Endodermal cell (in vitro differentiated cells): ENCODE measurements around the gene KDM1A. TPM values are rescaled to one million over a fixed set of nuclear protein-coding genes. Genes with fewer than 3 reads are reported as not detected.
A peak's percentile ranks its signal among the peaks of the same experiment; 100 is the strongest.

Experiments
- DNase-seq: peaks from one replicate; pipeline ENCODE4 v3.0.0-alpha.2; 2017
- H3K27ac ChIP-seq: 2 replicates; pipeline ENCODE4 v1.5.1; 2013; ENCODE audit warnings: mild to moderate bottlenecking, low read depth, low read length, moderate library complexity
- H3K27me3 ChIP-seq: 2 replicates; pipeline ENCODE4 v1.6.1; 2013; ENCODE audit warnings: mild to moderate bottlenecking, low read length, moderate library complexity; ENCODE audit not compliant: insufficient read depth, control insufficient read depth, poor library complexity, severe bottlenecking
- H3K36me3 ChIP-seq: 2 replicates; pipeline ENCODE4 v1.7.0; 2013; ENCODE audit warnings: mild to moderate bottlenecking, low read length, moderate library complexity; ENCODE audit not compliant: control insufficient read depth, insufficient read depth
- H3K4me1 ChIP-seq: one replicate; pipeline ENCODE4 v1.7.0; 2013; ENCODE audit warnings: low read length; ENCODE audit not compliant: control insufficient read depth, insufficient read depth
- H3K4me3 ChIP-seq: 2 replicates; pipeline ENCODE4 v1.5.1; 2013; ENCODE audit warnings: mild to moderate bottlenecking, low read length, moderate library complexity
- H3K9ac ChIP-seq: 2 replicates; pipeline ENCODE4 v1.6.1; 2013; ENCODE audit warnings: mild to moderate bottlenecking, low read length, moderate library complexity; ENCODE audit not compliant: poor library complexity, severe bottlenecking; ENCODE audit errors: extremely low read depth
- H3K9me3 ChIP-seq: 2 replicates; pipeline ENCODE4 v1.6.1; 2013; ENCODE audit warnings: mild to moderate bottlenecking, low read length, moderate library complexity; ENCODE audit not compliant: control insufficient read depth
- H3K27ac Mint-ChIP-seq: 2 replicates; pipeline ENCODE4 v1.8.0; 2020; ENCODE audit warnings: mixed read lengths
- H3K27me3 Mint-ChIP-seq: 2 replicates; pipeline ENCODE4 v1.8.0; 2021; ENCODE audit warnings: mild to moderate bottlenecking, mixed read lengths; ENCODE audit not compliant: insufficient read depth
- H3K36me3 Mint-ChIP-seq: 2 replicates; pipeline ENCODE4 v1.8.0; 2020; ENCODE audit warnings: low read depth, mixed read lengths
- H3K4me1 Mint-ChIP-seq: 2 replicates; pipeline ENCODE4 v1.8.0; 2020; ENCODE audit warnings: mixed read lengths
- H3K4me3 Mint-ChIP-seq: 2 replicates; pipeline ENCODE4 v1.8.0; 2020; ENCODE audit warnings: mild to moderate bottlenecking, moderate library complexity, mixed read lengths
- H3K9me3 Mint-ChIP-seq: 2 replicates; pipeline ENCODE4 v1.8.0; 2020; ENCODE audit warnings: mild to moderate bottlenecking, mixed read lengths
- WGBS, 2 experiments: methylation state at CpG; one replicate each; pipeline versions ENCODE4 v1.1.5 to v1.1.7; 2013; ENCODE audit warnings: missing lambda C conversion rate in 2 of 2, mixed read lengths in 1 of 2; ENCODE audit not compliant: insufficient coverage in 1 of 2, insufficient read length in 1 of 2; 5-methylcytosine and 5-hydroxymethylcytosine counted together
- total RNA-seq, 2 donors: library from RNA; stranded (reverse); fragmentation: NEBNext Ultra II Directional in 1 of 2; extraction: Animal tissue kit (Norgen Biotek cat#: 25700) in 1 of 2; gene quantifications; 2 replicates in 1 of 2; 3 replicates in 1 of 2; pipeline ENCODE4 v1.2.1, GENCODE V29; 2021
- TF ChIP-seq, protein P1 (sequence below): fragments of 200-600 bp; sonication (generic); conservative IDR thresholded peaks from 2 replicates; pipeline ENCODE4 v1.5.0; 2021; ENCODE audit warnings: antibody characterized with exemption, mild to moderate bottlenecking

Gene KDM1A
- total RNA-seq, 2 donors from 2014 or later, result 153 to 204 TPM

- no peak overlapping the region for H3K4me3 ChIP-seq
- no peak overlapping the region for H3K9ac ChIP-seq
- 89 to 100% methylated on average over 1 of the region's 2 CpGs for WGBS, 2 experiments
- Mint-ChIP-seq H3K36me3 (peaks cover 24% of the 10 kb centered on the region), H3K4me1 (peaks cover 18% of the 10 kb centered on the region), H3K9me3 (no peaks in the 10 kb centered on the region), H3K27ac (peak overlapping the region; percentile 43), H3K4me3 (no peak overlapping the region), H3K27me3 (no peaks in the 10 kb centered on the region)
- no peaks in the 10 kb centered on the region for H3K27me3 ChIP-seq
- no peaks in the 10 kb centered on the region for H3K9me3 ChIP-seq
- peaks cover 45% of the 10 kb centered on the region for H3K36me3 ChIP-seq
- H3K27ac ChIP-seq, result no peak overlapping the region
- peaks cover 11% of the 10 kb centered on the region for H3K4me1 ChIP-seq
- DNase-seq, result no peak
- TF ChIP-seq, protein P1, sequence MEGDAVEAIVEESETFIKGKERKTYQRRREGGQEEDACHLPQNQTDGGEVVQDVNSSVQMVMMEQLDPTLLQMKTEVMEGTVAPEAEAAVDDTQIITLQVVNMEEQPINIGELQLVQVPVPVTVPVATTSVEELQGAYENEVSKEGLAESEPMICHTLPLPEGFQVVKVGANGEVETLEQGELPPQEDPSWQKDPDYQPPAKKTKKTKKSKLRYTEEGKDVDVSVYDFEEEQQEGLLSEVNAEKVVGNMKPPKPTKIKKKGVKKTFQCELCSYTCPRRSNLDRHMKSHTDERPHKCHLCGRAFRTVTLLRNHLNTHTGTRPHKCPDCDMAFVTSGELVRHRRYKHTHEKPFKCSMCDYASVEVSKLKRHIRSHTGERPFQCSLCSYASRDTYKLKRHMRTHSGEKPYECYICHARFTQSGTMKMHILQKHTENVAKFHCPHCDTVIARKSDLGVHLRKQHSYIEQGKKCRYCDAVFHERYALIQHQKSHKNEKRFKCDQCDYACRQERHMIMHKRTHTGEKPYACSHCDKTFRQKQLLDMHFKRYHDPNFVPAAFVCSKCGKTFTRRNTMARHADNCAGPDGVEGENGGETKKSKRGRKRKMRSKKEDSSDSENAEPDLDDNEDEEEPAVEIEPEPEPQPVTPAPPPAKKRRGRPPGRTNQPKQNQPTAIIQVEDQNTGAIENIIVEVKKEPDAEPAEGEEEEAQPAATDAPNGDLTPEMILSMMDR, result no peak
Observed at GRCh38 chr1:23101887-23102286, 82.6 kb downstream of the KDM1A start.

DNA sequence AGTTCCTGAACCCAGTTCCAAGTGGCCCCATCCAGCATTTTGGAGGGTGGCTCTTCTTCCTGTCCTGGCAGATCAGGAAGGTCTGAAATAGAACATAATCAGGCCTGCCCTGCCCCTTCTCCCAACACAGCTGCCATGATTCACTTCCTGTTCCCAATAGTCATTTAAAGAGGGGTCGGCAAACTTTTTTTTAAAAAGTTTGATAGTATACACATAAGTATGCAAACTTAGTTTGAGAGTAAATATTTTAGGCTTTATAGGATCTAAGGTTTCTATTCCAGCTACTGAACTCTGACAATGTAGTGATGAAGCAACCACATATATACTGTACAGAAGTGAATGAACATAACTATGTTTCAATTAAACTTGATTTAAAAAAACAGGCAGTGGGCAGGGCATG lies 83.0 kb downstream of the KDM1A start:
- peak overlapping the region; percentile 43 for H3K27ac Mint-ChIP-seq
- Histone ChIP-seq H3K4me1 (peaks cover 11% of the 10 kb centered on the region), H3K27me3 (no peaks in the 10 kb centered on the region), H3K27ac (no peak overlapping the region), H3K4me3 (no peak overlapping the region), H3K36me3 (peaks cover 43% of the 10 kb centered on the region), H3K9ac (no peak overlapping the region), H3K9me3 (no peaks in the 10 kb centered on the region)
- H3K36me3 Mint-ChIP-seq, result peaks cover 24% of the 10 kb centered on the region
- WGBS, 2 experiments, result no CpG with 5 or more reads among the region's 1 CpG
- H3K4me3 Mint-ChIP-seq, result no peak overlapping the region
- H3K27me3 Mint-ChIP-seq, result no peaks in the 10 kb centered on the region
- H3K9me3 Mint-ChIP-seq, result no peaks in the 10 kb centered on the region
- peaks cover 18% of the 10 kb centered on the region for H3K4me1 Mint-ChIP-seq
- DNase-seq, result no peak
- TF ChIP-seq, protein P1, result no peak

DNA sequence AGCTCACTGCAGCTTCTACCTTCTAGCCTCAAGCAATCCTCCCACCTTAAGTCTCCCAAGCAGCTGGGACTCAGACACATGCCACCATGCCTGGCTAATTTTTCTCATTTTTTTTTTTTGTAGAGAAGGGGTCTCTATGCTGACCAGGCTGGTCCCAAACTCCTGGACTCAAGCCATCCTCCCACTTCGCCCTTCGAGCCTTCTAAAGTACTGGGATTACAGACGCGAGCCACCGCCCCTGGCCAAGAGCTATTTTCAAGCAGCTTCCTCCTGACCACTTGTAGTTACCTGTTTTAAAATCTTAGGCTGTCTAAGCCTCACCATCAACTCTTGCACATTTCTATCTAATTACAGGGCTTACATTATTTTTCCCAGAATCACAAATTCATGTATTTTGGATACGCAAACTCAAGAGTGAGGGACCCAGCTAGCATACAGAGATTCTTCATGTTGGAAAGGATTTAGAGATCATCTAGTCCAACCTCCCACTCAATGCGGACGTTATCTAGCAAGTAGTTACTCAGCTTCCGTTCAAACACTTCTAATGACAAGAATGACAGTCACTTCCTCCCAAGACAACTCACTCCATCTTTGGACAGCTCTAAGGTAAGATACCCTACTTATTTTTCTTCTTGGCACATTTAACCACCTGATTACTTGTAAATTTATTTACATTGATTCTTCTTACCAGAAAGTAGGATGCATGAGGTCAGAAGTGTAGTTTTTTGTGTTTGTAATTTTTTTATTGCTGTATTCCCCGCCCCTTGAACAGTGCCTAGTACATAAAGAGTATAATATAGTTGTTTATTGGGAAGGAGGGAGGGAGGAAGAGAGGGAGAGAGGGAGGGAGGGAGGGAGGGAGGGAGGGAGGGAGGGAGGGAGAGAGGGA lies 84.0 kb downstream of the KDM1A start:
- Mint-ChIP-seq H3K4me1 (peaks cover 18% of the 10 kb centered on the region), H3K27me3 (no peaks in the 10 kb centered on the region), H3K4me3 (no peak overlapping the region), H3K9me3 (no peaks in the 10 kb centered on the region), H3K36me3 (peaks cover 30% of the 10 kb centered on the region), H3K27ac (peak overlapping the region; percentile 4)
- Histone ChIP-seq H3K9me3 (no peaks in the 10 kb centered on the region), H3K4me1 (peaks cover 11% of the 10 kb centered on the region), H3K36me3 (peaks cover 41% of the 10 kb centered on the region), H3K27me3 (no peaks in the 10 kb centered on the region), H3K4me3 (no peak overlapping the region), H3K9ac (no peak overlapping the region), H3K27ac (no peak overlapping the region)
- WGBS, 2 experiments, result 91 to 93% methylated on average over 9 to 10 of the region's 10 CpGs
- DNase-seq, result no peak
- TF ChIP-seq, protein P1, result no peak
